SK-N-SH (cell line): ENCODE results near the gene SLC9A6.

Experiments
- CTCF ChIP-seq: fragments of 200-600 bp; sonication (generic); IDR thresholded peaks from 2 replicates; pipeline ENCODE4 v1.6.1; 2017; ENCODE audit warnings: antibody characterized with exemption, mild to moderate bottlenecking, moderate library complexity
- EZH2phosphoT487 ChIP-seq: fragments of 200-600 bp; sonication (generic); IDR thresholded peaks from 2 replicates; pipeline ENCODE4 v1.6.1; 2017; ENCODE audit warnings: low read depth, mixed run types, mild to moderate bottlenecking, antibody characterized with exemption, moderate library complexity, borderline replicate concordance
- FOSL2 ChIP-seq: IDR thresholded peaks from 2 replicates; pipeline ENCODE4 v1.4.0; 2012; ENCODE audit warnings: low read depth, mild to moderate bottlenecking, moderate library complexity, borderline replicate concordance
- POLR2AphosphoS5 ChIP-seq: IDR thresholded peaks from 2 replicates; pipeline ENCODE4 v1.6.1; 2012; ENCODE audit warnings: low read depth, low read length

- TF ChIP-seq CTCF (no peak), FOSL2 (no peak), EZH2phosphoT487 (no peak), POLR2AphosphoS5 (no peak)
Observed at GRCh38 chrX:136015016-136015415, 29.8 kb downstream of the SLC9A6 start.
